NB4 (cell line): Measurements from ENCODE around the gene FBXL20.

ENCODE experiments used
- POLR2A ChIP-seq: IDR thresholded peaks from 2 replicates; pipeline ENCODE4 v1.6.1; 2011; ENCODE audit warnings: mild to moderate bottlenecking; ENCODE audit not compliant: insufficient read length; ENCODE audit errors: extremely low read depth
- TF ChIP-seq, protein P1 (sequence below): IDR thresholded peaks from one replicate; pipeline ENCODE4 v1.5.1; 2012; ENCODE audit warnings: low read depth, low read length

DNA sequence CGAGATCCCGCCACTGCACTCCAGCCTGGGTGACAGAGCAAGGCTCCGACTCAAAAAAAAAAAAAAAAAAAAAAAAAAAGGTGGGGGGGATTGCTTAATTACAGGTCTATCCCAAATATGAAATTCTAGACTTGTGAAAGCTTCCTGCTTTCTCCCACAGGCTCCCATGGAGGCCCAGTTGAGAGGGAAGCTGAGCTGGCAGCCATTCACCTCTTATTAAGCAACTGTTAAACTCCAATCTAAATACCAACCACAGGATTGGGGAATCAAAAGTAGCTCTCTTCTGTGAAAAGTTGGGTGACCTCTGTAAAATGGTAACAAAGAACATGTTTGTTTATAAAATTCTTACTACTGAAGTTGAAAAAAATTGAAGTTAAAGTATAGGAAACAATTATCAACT, 129.9 kb downstream of the FBXL20 start:
- TF ChIP-seq POLR2A, result no peak
- TF ChIP-seq, protein P1, sequence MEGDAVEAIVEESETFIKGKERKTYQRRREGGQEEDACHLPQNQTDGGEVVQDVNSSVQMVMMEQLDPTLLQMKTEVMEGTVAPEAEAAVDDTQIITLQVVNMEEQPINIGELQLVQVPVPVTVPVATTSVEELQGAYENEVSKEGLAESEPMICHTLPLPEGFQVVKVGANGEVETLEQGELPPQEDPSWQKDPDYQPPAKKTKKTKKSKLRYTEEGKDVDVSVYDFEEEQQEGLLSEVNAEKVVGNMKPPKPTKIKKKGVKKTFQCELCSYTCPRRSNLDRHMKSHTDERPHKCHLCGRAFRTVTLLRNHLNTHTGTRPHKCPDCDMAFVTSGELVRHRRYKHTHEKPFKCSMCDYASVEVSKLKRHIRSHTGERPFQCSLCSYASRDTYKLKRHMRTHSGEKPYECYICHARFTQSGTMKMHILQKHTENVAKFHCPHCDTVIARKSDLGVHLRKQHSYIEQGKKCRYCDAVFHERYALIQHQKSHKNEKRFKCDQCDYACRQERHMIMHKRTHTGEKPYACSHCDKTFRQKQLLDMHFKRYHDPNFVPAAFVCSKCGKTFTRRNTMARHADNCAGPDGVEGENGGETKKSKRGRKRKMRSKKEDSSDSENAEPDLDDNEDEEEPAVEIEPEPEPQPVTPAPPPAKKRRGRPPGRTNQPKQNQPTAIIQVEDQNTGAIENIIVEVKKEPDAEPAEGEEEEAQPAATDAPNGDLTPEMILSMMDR, result no peak
